HEK293 (cell line): ENCODE data around the gene RBFOX2.

Experiments used
- BCL11A ChIP-seq: fragments of 450-650 bp; formaldehyde crosslinking; IDR thresholded peaks from 2 replicates; pipeline ENCODE4 v1.5.1; 2016; ENCODE audit warnings: low read depth, missing biosample characterization, missing genetic modification characterization
- GLI4 ChIP-seq: fragments of 450-650 bp; formaldehyde crosslinking; IDR thresholded peaks from 2 replicates; pipeline ENCODE4 v1.5.1; 2016; ENCODE audit warnings: missing biosample characterization, missing genetic modification characterization
- PRDM1 ChIP-seq: fragments of 450-650 bp; formaldehyde crosslinking; IDR thresholded peaks from 2 replicates; pipeline ENCODE4; 2016; ENCODE audit warnings: missing biosample characterization, missing genetic modification characterization
- RBAK ChIP-seq: fragments of 450-650 bp; formaldehyde crosslinking; IDR thresholded peaks from 2 replicates; pipeline ENCODE4 v1.5.1; 2016; ENCODE audit warnings: missing biosample characterization, missing genetic modification characterization
- SCRT1 ChIP-seq: fragments of 450-650 bp; formaldehyde crosslinking; IDR thresholded peaks from 2 replicates; pipeline ENCODE4 v1.5.1; 2016; ENCODE audit warnings: missing biosample characterization, missing genetic modification characterization, borderline replicate concordance
- ZNF274 ChIP-seq, 2 experiments: fragments of 200-500 bp in 1 of 2; fragments of 450-650 bp in 1 of 2; sonication (Bioruptor generic) in 1 of 2; formaldehyde crosslinking in 1 of 2; IDR thresholded peaks; 2 replicates each; pipeline versions ENCODE4 v1.5.1 to v1.6.1; 2014 to 2016; ENCODE audit warnings: borderline replicate concordance in 1 of 2, inconsistent platforms in 1 of 2, low read length in 1 of 2, missing biosample characterization in 1 of 2, missing genetic modification characterization in 1 of 2
- ZNF610 ChIP-seq: fragments of 450-650 bp; formaldehyde crosslinking; IDR thresholded peaks from 2 replicates; pipeline ENCODE4 v1.5.1; 2016; ENCODE audit warnings: missing biosample characterization, missing genetic modification characterization, borderline replicate concordance
- ZNF629 ChIP-seq: fragments of 450-650 bp; formaldehyde crosslinking; IDR thresholded peaks from 2 replicates; pipeline ENCODE4 v1.5.1; 2017; ENCODE audit warnings: missing biosample characterization, missing genetic modification characterization
- TF ChIP-seq, protein P1 (sequence below): fragments of 450-650 bp; formaldehyde crosslinking; IDR thresholded peaks from 2 replicates; pipeline ENCODE4 v1.5.1; 2016; ENCODE audit warnings: missing biosample characterization, missing genetic modification characterization
- TF ChIP-seq, protein P2 (sequence below): fragments of 450-650 bp; IDR thresholded peaks from 2 replicates; pipeline ENCODE4 v1.5.1; 2018; ENCODE audit warnings: missing biosample characterization, mild to moderate bottlenecking, missing genetic modification characterization
- TF ChIP-seq, protein P3 (sequence below): fragments of 450-650 bp; formaldehyde crosslinking; IDR thresholded peaks from 2 replicates; pipeline ENCODE4 v1.5.1; 2016; ENCODE audit warnings: missing biosample characterization, missing genetic modification characterization

DNA sequence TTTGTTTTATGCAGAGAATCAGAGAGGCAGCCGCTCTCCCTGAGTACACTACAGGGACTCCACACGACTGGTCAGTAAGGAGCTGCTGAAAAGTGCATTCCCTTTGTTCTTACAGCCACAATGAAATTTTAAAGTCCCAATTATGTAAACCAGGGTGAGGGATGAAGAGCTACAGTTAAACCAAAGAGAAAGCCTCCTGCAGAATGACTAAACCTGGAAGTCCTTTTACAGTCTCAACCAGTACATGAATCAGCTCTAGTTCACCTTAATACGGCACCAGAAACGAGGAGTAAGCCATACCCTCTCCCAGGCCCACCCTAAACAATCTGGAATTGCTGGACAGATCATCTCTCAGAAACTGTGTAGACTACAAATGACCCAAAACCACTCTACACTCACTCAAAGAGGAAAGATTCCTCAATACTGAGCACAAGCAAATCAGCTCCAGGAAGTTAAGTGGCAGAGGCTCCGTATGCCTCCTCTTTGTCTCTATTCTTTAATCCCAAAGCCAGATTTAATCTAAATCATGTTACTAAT is 113.1 kb downstream of the RBFOX2 start:
- TF ChIP-seq, protein P1, sequence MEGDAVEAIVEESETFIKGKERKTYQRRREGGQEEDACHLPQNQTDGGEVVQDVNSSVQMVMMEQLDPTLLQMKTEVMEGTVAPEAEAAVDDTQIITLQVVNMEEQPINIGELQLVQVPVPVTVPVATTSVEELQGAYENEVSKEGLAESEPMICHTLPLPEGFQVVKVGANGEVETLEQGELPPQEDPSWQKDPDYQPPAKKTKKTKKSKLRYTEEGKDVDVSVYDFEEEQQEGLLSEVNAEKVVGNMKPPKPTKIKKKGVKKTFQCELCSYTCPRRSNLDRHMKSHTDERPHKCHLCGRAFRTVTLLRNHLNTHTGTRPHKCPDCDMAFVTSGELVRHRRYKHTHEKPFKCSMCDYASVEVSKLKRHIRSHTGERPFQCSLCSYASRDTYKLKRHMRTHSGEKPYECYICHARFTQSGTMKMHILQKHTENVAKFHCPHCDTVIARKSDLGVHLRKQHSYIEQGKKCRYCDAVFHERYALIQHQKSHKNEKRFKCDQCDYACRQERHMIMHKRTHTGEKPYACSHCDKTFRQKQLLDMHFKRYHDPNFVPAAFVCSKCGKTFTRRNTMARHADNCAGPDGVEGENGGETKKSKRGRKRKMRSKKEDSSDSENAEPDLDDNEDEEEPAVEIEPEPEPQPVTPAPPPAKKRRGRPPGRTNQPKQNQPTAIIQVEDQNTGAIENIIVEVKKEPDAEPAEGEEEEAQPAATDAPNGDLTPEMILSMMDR, result no peak
- TF ChIP-seq RBAK (tag by site-specific recombination) (no peak), SCRT1 (tag by site-specific recombination) (no peak), PRDM1 (tag by site-specific recombination) (no peak), ZNF274 (IDR thresholded peaks at IDR 0.05; ENCODE audit: low read length) (no peak), ZNF274 (tag by site-specific recombination; IDR thresholded peaks at IDR 0.05; ENCODE audit: borderline replicate concordance) (no peak), BCL11A (no peak), GLI4 (no peak), ZNF629 (tag by site-specific recombination) (no peak), ZNF610 (no peak)
- TF ChIP-seq, protein P2, sequence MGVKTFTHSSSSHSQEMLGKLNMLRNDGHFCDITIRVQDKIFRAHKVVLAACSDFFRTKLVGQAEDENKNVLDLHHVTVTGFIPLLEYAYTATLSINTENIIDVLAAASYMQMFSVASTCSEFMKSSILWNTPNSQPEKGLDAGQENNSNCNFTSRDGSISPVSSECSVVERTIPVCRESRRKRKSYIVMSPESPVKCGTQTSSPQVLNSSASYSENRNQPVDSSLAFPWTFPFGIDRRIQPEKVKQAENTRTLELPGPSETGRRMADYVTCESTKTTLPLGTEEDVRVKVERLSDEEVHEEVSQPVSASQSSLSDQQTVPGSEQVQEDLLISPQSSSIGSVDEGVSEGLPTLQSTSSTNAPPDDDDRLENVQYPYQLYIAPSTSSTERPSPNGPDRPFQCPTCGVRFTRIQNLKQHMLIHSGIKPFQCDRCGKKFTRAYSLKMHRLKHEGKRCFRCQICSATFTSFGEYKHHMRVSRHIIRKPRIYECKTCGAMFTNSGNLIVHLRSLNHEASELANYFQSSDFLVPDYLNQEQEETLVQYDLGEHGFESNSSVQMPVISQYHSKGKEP (tag by site-specific recombination), result no peak
- TF ChIP-seq, protein P3, sequence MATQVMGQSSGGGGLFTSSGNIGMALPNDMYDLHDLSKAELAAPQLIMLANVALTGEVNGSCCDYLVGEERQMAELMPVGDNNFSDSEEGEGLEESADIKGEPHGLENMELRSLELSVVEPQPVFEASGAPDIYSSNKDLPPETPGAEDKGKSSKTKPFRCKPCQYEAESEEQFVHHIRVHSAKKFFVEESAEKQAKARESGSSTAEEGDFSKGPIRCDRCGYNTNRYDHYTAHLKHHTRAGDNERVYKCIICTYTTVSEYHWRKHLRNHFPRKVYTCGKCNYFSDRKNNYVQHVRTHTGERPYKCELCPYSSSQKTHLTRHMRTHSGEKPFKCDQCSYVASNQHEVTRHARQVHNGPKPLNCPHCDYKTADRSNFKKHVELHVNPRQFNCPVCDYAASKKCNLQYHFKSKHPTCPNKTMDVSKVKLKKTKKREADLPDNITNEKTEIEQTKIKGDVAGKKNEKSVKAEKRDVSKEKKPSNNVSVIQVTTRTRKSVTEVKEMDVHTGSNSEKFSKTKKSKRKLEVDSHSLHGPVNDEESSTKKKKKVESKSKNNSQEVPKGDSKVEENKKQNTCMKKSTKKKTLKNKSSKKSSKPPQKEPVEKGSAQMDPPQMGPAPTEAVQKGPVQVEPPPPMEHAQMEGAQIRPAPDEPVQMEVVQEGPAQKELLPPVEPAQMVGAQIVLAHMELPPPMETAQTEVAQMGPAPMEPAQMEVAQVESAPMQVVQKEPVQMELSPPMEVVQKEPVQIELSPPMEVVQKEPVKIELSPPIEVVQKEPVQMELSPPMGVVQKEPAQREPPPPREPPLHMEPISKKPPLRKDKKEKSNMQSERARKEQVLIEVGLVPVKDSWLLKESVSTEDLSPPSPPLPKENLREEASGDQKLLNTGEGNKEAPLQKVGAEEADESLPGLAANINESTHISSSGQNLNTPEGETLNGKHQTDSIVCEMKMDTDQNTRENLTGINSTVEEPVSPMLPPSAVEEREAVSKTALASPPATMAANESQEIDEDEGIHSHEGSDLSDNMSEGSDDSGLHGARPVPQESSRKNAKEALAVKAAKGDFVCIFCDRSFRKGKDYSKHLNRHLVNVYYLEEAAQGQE (tag by site-specific recombination), result peak; percentile 72
